ENCODE data around the gene CMIP.

DNA sequence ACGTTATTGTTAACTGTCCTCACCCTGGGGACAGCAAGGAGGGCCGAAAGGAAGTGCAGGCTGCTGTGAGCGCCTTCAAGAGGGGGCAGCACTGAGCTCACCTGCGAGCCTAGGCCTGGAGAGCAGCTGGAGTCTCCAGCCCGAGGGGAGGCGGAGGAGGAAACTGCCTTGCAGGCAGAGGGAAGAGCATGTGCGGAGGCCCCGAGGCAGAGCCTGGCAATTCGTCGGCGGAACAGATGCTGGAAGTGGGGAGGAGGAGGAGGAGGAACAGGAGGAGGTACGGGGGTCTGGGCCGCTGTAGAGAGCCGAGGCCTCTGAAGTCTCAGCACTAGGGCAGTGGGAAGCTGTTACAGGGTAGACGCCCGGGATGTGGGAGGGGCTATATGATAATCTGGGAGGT is 284.8 kb downstream of the CMIP start:
- TF ChIP-seq CTCF (conservative IDR thresholded peaks at IDR 0.05 in 1 of 2, IDR thresholded peaks at IDR 0.05 in 1 of 2; ENCODE audit: extremely low read depth in 1 of 2, insufficient read depth in 1 of 2, low read depth in 1 of 2, low read length in 2 of 2) (no peak), EZH2 (IDR thresholded peaks at IDR 0.05; ENCODE audit: borderline replicate concordance, low read length) (no peak)
